Neural cell (in vitro differentiated cells): Measurements from ENCODE around the gene SIRPB1. TPM values are rescaled to one million over a fixed set of nuclear protein-coding genes. Genes with fewer than 3 reads are reported as not detected.

Source experiments
- H2AFZ ChIP-seq: fragments of 200-600, 300-800 bp; sonication (generic), shearing (Covaris generic); 2 replicates; pipeline ENCODE4 v1.6.0; 2014; ENCODE audit warnings: low read depth, mild to moderate bottlenecking, antibody characterized with exemption, low read length, moderate library complexity
- H3F3A ChIP-seq: fragments of 200-600 bp; shearing (Covaris generic); 2 replicates; pipeline ENCODE4 v1.6.1; 2016; ENCODE audit warnings: mild to moderate bottlenecking, moderate library complexity, mixed read lengths, antibody characterized with exemption, low read length; ENCODE audit not compliant: insufficient read depth, poor library complexity, severe bottlenecking
- H3K27ac ChIP-seq: fragments of 200-600, 300-800 bp; sonication (generic), shearing (Covaris generic); 2 replicates; pipeline ENCODE4 v1.5.1; 2014; ENCODE audit warnings: mild to moderate bottlenecking, low read length, moderate library complexity
- H3K27me3 ChIP-seq: fragments of 300-800, 200-600 bp; sonication (generic), shearing (Covaris generic); 2 replicates; pipeline ENCODE4 v1.6.0; 2014; ENCODE audit warnings: mild to moderate bottlenecking, low read depth, low read length, moderate library complexity; ENCODE audit not compliant: insufficient read depth
- H3K36me3 ChIP-seq: fragments of 300-800, 200-600 bp; sonication (generic), shearing (Covaris generic); 2 replicates; pipeline ENCODE4 v1.5.1; 2014; ENCODE audit warnings: mild to moderate bottlenecking, antibody characterized with exemption, low read length, moderate library complexity; ENCODE audit not compliant: insufficient read depth
- H3K4me2 ChIP-seq: fragments of 300-800, 200-600 bp; sonication (generic), shearing (Covaris generic); 2 replicates; pipeline ENCODE4 v1.6.0; 2014; ENCODE audit warnings: mild to moderate bottlenecking, low read length
- H3K4me3 ChIP-seq: fragments of 300-800, 200-600 bp; sonication (generic), shearing (Covaris generic); 2 replicates; pipeline ENCODE4 v1.5.1; 2014; ENCODE audit warnings: mild to moderate bottlenecking, low read length, moderate library complexity
- H3K79me2 ChIP-seq: fragments of 200-600 bp; shearing (Covaris generic); replicated peaks from 2 replicates; pipeline ENCODE4 v1.6.0; 2014; ENCODE audit warnings: mild to moderate bottlenecking, low read length, moderate library complexity; ENCODE audit not compliant: insufficient read depth
- H3K9ac ChIP-seq: fragments of 300-800, 200-600 bp; sonication (generic), shearing (Covaris generic); 2 replicates; pipeline ENCODE4 v1.6.1; 2016; ENCODE audit warnings: mild to moderate bottlenecking, low read length, mixed read lengths
- H3K9me2 ChIP-seq: fragments of 200-600 bp; shearing (Covaris generic); 2 replicates; pipeline ENCODE4 v1.6.1; 2016; ENCODE audit warnings: mild to moderate bottlenecking, low read length, mixed read lengths; ENCODE audit not compliant: insufficient read depth
- H3K9me3 ChIP-seq: fragments of 200-600, 300-800 bp; sonication (generic), shearing (Covaris generic); 2 replicates; pipeline ENCODE4 v1.6.1; 2016; ENCODE audit warnings: mild to moderate bottlenecking, mixed run types, low read length, moderate library complexity, mixed read lengths
- H4K20me1 ChIP-seq: fragments of 200-600 bp; shearing (Covaris generic); 2 replicates; pipeline ENCODE4 v1.6.1; 2016; ENCODE audit warnings: mild to moderate bottlenecking, mixed run types; ENCODE audit not compliant: insufficient read depth
- EP300 ChIP-seq: fragments of 450-650 bp; conservative IDR thresholded peaks from 2 replicates; pipeline ENCODE4 v1.6.1; 2014; ENCODE audit warnings: antibody characterized with exemption, mild to moderate bottlenecking, moderate library complexity; ENCODE audit not compliant: poor library complexity, severe bottlenecking
- EZH2 ChIP-seq: fragments of 200-600, 300-800 bp; shearing (Covaris generic), sonication (generic); IDR thresholded peaks from 2 replicates; pipeline ENCODE4 v1.6.1; 2014; ENCODE audit warnings: antibody characterized with exemption, low read length, borderline replicate concordance, mild to moderate bottlenecking; ENCODE audit not compliant: insufficient read depth, poor library complexity, severe bottlenecking
- MXI1 ChIP-seq: fragments of 450-650 bp; conservative IDR thresholded peaks from 2 replicates; pipeline ENCODE4 v1.6.1; 2014; ENCODE audit warnings: antibody characterized with exemption, mild to moderate bottlenecking; ENCODE audit not compliant: poor library complexity, severe bottlenecking
- POLR2AphosphoS5 ChIP-seq: IDR thresholded peaks from 2 replicates; pipeline ENCODE4 v1.6.1; 2012
- RAD21 ChIP-seq: fragments of 450-650 bp; conservative IDR thresholded peaks from 2 replicates; pipeline ENCODE4 v1.6.1; 2014; ENCODE audit warnings: antibody characterized with exemption, mild to moderate bottlenecking, moderate library complexity
- SMC3 ChIP-seq: fragments of 450-650 bp; conservative IDR thresholded peaks from 2 replicates; pipeline ENCODE4 v1.6.1; 2014; ENCODE audit warnings: antibody characterized with exemption, mild to moderate bottlenecking, moderate library complexity; ENCODE audit not compliant: poor library complexity
- TAF1 ChIP-seq: IDR thresholded peaks from 2 replicates; pipeline ENCODE4 v1.6.1; 2012; ENCODE audit warnings: low read depth
- polyA plus RNA-seq: library from polyadenylated mRNA; depleted of rRNA; stranded (reverse); fragments of >200 nt; gene quantifications from 2 replicates; pipeline ENCODE4 v1.2.3, GENCODE V29; 2014
- TF ChIP-seq, protein P1 (sequence below): IDR thresholded peaks from 2 replicates; pipeline ENCODE4 v1.6.1; 2012; ENCODE audit warnings: borderline replicate concordance
- TF ChIP-seq, protein P2 (sequence below): fragments of 450-650 bp; IDR thresholded peaks from 2 replicates; pipeline ENCODE4 v1.5.1; 2014; ENCODE audit warnings: antibody characterized with exemption, mild to moderate bottlenecking, moderate library complexity; ENCODE audit not compliant: poor library complexity, severe bottlenecking

SIRPB1 gene
- polyA plus RNA-seq, 1 donor from 2014 or later, result 0.20 TPM

DNA sequence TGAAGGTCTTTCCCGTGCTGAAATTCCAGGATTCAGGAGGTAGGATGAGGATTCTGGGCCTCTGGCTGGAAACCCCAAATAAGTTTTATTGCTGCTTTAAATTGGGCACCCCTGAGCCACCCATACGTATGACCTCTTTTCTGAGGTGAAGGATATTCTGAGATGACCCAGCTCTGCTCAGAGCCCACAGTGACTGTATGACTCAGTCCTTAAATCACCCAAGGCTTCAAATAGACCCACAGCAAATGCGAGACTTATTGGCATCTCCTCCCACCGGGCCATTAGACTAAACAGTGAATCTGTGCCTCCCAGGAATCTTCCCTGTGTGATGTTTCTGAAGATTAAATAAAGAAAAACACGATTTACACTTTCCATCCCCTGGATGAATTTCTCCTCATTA lies 28.3 kb upstream of the SIRPB1 start (continued):
- TF ChIP-seq EP300 (no peak), POLR2AphosphoS5 (no peak)

DNA sequence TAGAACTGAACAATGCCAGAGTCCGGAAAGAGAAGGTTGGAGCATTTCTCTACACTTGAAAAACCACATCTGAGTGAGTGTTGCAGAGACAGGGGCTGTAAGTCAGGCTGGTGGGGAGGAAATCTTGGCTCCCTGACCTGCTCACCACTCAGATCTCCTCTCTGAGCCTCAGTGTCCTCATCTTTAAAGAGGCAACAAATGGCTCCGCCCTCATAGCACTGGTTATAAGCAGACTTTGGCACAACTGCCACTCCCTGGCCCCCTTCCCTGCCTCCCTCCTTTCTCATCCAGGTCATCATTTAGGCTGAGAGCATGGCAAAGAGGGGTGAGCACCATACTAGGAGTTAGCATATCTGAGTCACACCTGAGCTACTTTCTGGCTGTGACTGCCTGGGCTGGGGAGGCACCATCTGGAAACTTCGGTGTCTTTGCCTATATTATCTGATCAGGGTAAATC lies 27.2 kb upstream of the SIRPB1 start:
- no peaks in the 10 kb centered on the region for H3K79me2 ChIP-seq
- no peak overlapping the region for H3K27ac ChIP-seq
- H3F3A ChIP-seq, result no peaks in the 10 kb centered on the region
- no peaks in the 10 kb centered on the region for H3K9me3 ChIP-seq
- H3K4me3 ChIP-seq, result no peak overlapping the region
- no peak overlapping the region for H2AFZ ChIP-seq
- H3K9me2 ChIP-seq, result no peaks in the 10 kb centered on the region
- no peaks in the 10 kb centered on the region for H4K20me1 ChIP-seq
- TF ChIP-seq, protein P1, sequence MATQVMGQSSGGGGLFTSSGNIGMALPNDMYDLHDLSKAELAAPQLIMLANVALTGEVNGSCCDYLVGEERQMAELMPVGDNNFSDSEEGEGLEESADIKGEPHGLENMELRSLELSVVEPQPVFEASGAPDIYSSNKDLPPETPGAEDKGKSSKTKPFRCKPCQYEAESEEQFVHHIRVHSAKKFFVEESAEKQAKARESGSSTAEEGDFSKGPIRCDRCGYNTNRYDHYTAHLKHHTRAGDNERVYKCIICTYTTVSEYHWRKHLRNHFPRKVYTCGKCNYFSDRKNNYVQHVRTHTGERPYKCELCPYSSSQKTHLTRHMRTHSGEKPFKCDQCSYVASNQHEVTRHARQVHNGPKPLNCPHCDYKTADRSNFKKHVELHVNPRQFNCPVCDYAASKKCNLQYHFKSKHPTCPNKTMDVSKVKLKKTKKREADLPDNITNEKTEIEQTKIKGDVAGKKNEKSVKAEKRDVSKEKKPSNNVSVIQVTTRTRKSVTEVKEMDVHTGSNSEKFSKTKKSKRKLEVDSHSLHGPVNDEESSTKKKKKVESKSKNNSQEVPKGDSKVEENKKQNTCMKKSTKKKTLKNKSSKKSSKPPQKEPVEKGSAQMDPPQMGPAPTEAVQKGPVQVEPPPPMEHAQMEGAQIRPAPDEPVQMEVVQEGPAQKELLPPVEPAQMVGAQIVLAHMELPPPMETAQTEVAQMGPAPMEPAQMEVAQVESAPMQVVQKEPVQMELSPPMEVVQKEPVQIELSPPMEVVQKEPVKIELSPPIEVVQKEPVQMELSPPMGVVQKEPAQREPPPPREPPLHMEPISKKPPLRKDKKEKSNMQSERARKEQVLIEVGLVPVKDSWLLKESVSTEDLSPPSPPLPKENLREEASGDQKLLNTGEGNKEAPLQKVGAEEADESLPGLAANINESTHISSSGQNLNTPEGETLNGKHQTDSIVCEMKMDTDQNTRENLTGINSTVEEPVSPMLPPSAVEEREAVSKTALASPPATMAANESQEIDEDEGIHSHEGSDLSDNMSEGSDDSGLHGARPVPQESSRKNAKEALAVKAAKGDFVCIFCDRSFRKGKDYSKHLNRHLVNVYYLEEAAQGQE, result no peak
- TF ChIP-seq TAF1 (no peak), EP300 (no peak), EZH2 (no peak), MXI1 (no peak), POLR2AphosphoS5 (no peak), SMC3 (no peak), RAD21 (no peak)
- TF ChIP-seq, protein P2, sequence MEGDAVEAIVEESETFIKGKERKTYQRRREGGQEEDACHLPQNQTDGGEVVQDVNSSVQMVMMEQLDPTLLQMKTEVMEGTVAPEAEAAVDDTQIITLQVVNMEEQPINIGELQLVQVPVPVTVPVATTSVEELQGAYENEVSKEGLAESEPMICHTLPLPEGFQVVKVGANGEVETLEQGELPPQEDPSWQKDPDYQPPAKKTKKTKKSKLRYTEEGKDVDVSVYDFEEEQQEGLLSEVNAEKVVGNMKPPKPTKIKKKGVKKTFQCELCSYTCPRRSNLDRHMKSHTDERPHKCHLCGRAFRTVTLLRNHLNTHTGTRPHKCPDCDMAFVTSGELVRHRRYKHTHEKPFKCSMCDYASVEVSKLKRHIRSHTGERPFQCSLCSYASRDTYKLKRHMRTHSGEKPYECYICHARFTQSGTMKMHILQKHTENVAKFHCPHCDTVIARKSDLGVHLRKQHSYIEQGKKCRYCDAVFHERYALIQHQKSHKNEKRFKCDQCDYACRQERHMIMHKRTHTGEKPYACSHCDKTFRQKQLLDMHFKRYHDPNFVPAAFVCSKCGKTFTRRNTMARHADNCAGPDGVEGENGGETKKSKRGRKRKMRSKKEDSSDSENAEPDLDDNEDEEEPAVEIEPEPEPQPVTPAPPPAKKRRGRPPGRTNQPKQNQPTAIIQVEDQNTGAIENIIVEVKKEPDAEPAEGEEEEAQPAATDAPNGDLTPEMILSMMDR, result no peak
- H3K9ac ChIP-seq, result no peak overlapping the region
- H3K4me2 ChIP-seq, result no peak overlapping the region
- no peaks in the 10 kb centered on the region for H3K27me3 ChIP-seq
- H3K36me3 ChIP-seq, result no peaks in the 10 kb centered on the region

DNA sequence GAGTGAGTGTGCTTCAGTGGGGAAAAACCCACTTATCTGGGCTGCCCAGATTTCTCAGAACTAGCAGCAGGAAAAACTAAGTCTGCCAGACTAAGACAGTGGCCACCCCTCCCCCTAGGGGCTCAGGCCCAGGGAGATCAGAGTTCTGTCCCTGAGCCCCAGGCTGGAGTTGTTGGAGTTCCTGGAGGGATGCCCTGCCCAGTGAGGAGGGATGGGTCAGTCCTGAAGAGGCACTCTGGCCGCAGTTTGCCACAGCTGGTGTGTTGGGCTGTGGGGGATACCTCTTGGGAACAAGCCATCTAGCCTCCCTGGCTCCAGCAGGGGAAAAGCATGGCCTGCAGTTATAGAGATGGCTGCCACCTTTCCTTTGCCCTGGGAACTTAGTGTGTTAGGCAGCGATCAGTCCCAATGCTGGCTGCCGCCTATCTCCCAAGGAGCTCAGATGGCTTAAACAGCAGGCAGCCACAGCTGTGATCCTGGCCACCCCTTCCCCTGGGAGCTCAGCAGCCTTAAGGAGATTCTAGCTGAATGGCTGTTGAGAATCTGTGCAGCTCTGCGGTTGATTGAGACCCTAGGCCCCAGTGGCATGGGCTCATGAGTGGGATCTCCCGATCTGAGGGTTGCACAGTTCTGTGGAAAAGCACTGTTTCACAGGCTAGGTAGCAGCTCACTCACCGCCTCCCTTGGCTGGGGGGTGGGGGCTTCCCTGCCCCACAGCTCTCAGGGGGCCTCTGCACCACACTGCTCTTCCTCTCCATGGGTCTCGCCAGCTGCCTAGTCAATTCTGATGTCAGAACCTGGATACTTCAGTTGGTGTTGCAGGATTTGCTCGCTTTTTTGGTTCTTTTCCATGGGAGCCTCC lies 24.5 kb upstream of the SIRPB1 start:
- TF ChIP-seq MXI1, result no peak
- TF ChIP-seq RAD21, result no peak
- TF ChIP-seq, protein P2, result no peak
- TF ChIP-seq POLR2AphosphoS5, result no peak
- no peak for TF ChIP-seq TAF1
- TF ChIP-seq, protein P1, result no peak
- Histone ChIP-seq H2AFZ (no peak overlapping the region), H3K4me3 (no peak overlapping the region), H3K9me3 (no peaks in the 10 kb centered on the region), H3K4me2 (no peak overlapping the region), H3K36me3 (no peaks in the 10 kb centered on the region), H3K27me3 (no peaks in the 10 kb centered on the region), H3K9ac (no peak overlapping the region), H3F3A (no peaks in the 10 kb centered on the region), H4K20me1 (no peaks in the 10 kb centered on the region), H3K9me2 (no peaks in the 10 kb centered on the region), H3K79me2 (no peaks in the 10 kb centered on the region), H3K27ac (no peak overlapping the region)
